Upper lobe of left lung (tissue), 4 donors: ENCODE results near the gene FAM180B.

Experiments used
- CTCF ChIP-seq, 6 experiments: fragments of 450-650 bp in 4 of 6; fragments of 200-600 bp in 2 of 6; sonication (generic) in 2 of 6; IDR thresholded peaks; one replicate each; pipeline ENCODE4 v1.5.1; 2016 to 2019; ENCODE audit warnings: antibody characterized with exemption in 6 of 6
- EP300 ChIP-seq, 4 donors: sonication (generic); formaldehyde crosslinking; IDR thresholded peaks; one replicate each; pipeline ENCODE4 v1.5.1; 2017; ENCODE audit warnings: antibody characterized with exemption in 4 of 4, control low read depth in 2 of 4
- POLR2A ChIP-seq, 4 donors: fragments of 450-650 bp; IDR thresholded peaks; one replicate each; pipeline ENCODE4 v1.5.1; 2016 to 2017; ENCODE audit warnings: antibody characterized with exemption in 4 of 4, mild to moderate bottlenecking in 2 of 4
- POLR2AphosphoS5 ChIP-seq, 2 donors: sonication (generic); formaldehyde crosslinking; IDR thresholded peaks; one replicate each; pipeline ENCODE4 v1.5.1; 2017; ENCODE audit warnings: antibody characterized with exemption in 2 of 2

DNA sequence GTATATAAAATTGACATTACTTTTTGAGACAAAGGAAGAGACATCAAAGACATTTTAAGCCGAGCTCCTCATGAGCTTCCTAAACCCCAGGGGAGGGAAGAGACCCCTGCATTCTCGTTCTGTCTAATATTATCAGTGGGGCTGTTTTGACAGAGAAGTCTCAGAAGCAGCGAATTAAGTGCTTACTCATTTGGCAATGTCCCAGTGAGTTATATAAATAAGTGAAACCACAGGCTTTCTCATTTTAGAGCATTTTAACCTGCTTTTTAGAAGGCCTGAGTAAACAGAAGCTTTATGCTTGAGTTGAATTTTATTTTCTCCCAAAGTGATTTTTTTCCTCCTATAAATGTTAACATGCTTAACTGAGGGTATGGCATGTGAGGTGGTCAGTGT is 30.9 kb downstream of the FAM180B start:
- TF ChIP-seq EP300 (IDR thresholded peaks at IDR 0.05) (no peak), POLR2AphosphoS5 (IDR thresholded peaks at IDR 0.05) (no peak), POLR2A (IDR thresholded peaks at IDR 0.05) (no peak), CTCF (IDR thresholded peaks at IDR 0.05) (no peak)
